IPS-NIHi7 (cell line): ENCODE results near the gene DSCAML1.

ENCODE experiments used
- DNase-seq: peaks from one replicate; pipeline ENCODE4 v3.0.0; 2012; ENCODE audit warnings: mixed read lengths; ENCODE audit errors: extremely low spot score

Gene DSCAML1

GRCh38 chr11:117614728-117615127 is 182.3 kb downstream of the DSCAML1 start:
- DNase-seq = no peak

DNA sequence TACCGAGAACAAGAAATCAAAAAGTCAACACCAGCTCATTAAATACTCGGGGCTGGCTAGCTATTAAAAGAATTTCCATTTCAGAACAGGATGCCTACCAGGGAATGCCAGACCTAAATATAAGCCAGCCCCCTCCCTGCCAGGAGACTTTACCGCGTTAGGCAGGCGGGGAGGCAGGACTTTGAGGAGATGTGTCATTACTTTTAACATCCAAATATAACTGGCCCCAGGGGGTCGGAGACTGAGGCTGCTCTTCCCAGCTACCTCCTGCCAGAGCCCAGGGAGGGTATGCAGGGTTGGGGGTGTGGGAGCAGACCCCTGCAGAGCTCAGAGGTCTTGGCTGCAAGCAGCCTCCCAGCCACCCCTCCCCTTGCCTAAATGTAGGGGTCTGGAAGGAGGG is 183.5 kb downstream of the DSCAML1 start:
- DNase-seq = peak; percentile 77

DNA sequence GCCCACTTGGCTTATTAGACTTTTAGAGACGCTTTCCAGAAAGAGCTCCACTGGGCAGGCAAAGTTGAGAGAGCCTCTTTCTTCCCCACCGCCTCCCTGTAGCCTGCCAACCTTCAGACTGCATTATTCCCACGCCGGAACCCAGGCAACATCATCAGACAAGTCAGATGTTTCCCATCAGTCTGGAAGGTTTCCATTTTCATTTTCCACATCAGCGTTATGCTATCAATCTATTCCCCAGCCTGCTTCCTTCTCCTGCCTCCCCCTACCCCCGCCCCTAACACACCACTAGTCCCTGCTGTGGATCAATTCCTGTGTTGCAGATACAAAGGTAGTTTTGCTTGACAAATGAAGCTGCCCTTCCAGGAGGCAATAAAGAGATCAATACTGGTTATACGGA is 184.8 kb downstream of the DSCAML1 start:
- DNase-seq = no peak

DNA sequence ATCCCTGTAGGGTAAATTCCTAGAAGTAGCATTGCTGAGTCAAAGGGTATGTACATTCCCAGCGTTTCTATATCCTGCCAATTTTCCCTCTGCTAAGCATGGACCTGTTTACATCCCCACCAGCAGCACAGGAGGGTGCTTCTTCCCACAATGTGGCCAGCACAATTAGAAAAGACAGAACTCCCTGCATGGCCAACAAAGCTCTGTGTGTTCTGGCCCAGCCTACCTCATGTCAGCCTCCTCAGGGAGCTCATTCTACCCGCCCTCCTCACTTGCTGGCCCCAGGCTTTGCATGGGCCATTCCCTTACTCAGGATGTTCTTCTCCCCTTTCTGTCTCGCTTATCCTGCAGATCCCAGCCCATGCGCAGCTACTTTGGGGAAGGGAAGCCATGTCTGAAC is 186.1 kb downstream of the DSCAML1 start:
- DNase-seq = no peak

DNA sequence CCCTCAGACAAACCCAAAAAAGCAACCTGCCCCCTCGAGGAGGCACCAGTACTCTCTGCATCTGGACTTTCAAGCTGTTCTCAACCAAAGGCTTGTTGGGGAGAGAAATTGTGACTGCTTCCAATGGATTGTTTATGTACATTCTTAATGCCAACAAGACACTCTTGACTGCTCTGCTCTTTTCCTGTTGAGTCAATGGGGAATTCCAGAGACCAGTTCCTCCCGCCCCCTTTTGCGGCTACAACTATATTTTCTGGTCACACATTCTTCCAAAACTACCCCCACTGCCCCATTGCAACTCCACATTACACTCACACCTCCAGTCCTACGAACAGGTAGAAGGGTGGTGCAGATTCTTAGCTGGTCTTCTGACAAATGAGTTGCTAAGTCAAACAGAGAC is 187.0 kb downstream of the DSCAML1 start:
- no peak for DNase-seq

GRCh38 chr11:117607449-117607848 is 189.6 kb downstream of the DSCAML1 start:
- DNase-seq = no peak

DNA sequence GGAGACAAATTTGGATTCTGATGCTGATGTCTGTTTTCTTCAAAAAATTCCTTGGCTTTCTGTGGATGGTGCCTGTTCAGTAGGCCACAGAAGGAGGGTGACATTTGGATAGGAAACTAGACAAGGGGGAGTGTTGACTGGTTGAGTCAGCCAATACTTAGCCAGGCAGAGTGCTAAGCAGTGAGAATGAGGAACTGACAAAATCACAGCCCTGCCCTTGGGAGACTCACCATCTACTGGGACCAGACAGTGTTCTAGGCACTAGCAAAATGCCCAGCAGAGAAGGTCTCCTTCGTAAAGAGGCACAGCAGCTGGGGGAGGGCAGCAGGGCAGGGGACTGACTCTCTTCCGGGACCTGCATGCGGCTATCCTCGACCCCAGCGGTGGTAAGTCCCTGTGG is 190.2 kb downstream of the DSCAML1 start:
- DNase-seq = no peak

DNA sequence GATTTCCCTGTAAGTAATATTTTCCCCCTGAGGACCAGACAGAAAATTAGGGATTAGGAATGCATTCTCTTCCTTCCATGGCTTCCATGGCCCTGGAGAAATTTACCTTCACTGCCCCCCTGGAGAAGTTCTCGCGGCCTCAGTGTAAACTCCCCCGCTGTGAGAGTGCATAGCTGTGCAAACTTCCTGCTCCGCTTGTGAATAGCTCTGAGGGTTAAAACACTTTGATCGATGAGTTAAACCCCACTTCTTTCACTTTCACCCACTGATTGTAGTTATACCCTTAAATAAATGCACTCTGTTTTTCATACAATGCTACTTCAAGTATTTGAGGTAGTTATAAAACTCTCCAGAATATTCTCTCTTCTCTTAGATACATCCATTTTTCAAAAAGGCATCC is 190.8 kb downstream of the DSCAML1 start:
- DNase-seq = no peak

DNA sequence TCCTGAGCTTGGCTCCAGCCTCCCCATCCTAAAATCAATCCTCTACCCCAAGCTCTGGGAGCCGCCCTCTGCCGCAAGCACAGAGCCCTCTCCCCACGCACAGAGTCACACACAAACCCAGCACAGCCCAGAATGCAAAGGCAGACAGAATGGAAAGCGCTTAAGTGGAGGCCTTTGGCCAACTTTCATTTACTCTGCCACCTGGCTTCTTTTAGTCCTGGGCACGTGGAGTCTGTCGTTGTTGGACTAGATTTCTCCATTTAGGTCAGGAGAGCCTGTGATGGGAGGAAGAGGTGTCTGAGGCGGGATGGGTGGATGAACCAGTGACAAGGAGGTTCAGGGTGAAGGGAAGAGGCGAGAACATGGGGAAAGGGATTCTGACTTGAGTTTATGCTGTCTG is 191.7 kb downstream of the DSCAML1 start:
- DNase-seq = no peak

DNA sequence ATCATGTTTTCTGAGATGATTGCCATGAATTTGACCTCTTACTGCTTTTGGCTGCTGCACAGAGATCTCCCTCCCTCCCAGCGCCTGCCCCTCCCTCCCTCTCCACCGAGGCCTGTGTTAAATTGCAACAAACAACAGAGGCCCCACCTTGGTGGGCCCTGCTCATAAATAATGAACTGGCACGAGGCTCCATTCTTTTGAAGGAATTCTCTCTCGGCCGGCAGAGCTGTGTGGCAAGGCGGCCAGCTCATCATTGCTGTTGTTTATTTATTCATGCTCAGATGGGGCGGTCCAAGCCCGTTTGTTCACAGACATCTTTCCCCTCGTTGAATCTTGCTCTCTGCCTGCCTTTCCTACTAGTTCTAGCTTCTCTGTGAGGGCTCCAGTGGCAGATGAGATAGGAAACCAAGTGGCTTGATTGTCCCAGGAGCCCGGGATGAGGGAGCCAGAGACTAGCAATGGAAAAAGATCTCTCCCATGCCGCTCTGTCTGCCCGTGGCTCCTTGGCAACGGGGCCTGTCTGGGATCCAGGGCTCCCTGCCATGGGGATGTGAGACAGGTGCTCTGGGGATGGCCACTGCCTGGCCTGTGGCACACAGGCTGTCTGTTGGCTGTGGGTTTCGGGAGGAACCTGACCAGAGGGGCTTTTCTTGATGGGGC is 192.6 kb downstream of the DSCAML1 start:
- DNase-seq = no peak

DNA sequence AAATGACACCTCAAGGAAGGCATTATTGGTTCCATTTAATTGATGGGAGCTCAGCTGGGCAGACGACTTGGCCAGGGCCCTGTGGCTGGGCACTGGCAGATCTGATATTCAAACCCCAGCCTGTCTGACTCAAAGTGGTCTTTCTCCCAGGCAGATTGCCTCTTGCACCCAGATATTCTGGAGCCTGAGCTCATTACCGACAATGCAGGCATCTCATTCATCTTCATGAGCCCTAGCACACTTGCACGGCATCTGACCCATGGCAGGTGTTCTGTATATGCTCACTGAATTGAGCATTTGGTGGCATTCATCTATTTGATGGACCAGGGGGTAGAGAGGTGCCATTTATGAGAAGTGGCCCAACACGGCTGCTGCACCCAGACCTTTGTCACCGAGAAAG is 193.1 kb downstream of the DSCAML1 start:
- no peak for DNase-seq

GRCh38 chr11:117601006-117601708 is 195.9 kb downstream of the DSCAML1 start:
- no peak for DNase-seq

DNA sequence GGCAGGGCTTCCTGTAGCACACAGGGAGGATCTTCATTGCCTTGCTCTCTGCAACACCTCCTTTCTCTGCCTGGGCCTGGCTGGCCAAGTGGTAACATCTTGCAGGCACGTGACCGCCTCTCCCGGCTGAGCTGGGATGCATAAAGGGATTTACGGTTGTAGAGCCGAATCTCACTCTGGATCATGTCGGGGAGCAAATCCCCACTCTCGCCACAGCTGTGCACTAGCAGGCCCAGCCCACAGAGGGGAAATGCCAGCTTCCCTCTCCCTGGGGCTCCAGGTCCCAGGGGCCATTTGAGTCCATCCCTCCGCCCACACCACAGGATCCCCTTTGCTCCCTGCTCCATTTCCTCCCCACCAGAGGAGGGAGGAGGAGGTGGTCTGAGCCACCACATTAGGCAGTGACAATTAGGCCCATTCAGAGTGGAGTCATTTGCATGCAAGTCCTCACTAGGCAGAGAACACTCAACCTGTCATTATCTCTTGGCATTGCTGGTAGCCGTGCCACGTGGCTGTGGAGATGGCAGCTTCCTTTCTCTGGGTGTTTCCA is 196.7 kb downstream of the DSCAML1 start:
- DNase-seq = no peak

- DNase-seq = peak; percentile 77
Measured at GRCh38 chr11:117597071-117597470, 199.9 kb downstream of the DSCAML1 start.

DNA sequence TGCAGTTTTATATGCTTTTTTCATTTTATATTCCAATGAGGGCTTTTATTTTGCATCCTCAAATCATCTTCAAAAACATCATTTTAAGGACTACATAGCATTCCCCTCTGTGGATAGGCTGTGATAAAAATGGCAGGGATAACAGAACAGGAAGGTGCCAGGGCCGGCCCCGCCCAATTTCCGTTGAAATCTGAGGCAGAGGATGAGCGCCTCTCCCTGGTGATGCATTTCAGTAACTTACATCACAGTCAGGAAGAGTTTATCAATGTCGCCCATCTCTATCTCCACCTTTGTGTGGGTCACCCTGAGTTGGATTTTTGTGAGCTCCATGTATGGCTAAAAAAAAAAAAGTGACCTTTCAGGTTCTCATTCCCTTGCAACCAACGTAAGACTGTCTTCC is 201.6 kb downstream of the DSCAML1 start:
- peak; percentile 64 for DNase-seq

- no peak for DNase-seq
Measured at GRCh38 chr11:117594721-117595120, 202.3 kb downstream of the DSCAML1 start.

DNA sequence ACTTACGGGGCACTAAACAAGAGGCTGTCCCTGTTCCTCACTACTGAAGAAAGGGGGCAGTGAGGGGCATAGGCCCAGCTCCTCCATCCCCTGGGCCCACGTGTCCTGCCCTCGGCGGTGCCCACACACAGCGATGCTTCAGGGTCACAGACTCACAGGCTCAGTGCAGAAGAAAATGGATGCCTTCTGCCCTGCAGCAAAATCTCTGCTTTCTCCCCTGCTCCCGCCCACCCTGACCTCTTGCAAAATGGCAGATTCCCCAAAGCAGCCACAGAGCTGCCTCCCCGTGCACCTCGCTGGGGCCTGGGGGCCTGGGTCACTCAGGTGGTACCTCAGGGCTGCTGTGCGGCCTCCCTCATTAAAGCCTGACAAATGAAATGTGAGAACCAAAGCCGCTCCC is 204.0 kb downstream of the DSCAML1 start:
- DNase-seq = no peak

- no peak for DNase-seq
Measured at GRCh38 chr11:117591316-117592039, 205.5 kb downstream of the DSCAML1 start.

DNA sequence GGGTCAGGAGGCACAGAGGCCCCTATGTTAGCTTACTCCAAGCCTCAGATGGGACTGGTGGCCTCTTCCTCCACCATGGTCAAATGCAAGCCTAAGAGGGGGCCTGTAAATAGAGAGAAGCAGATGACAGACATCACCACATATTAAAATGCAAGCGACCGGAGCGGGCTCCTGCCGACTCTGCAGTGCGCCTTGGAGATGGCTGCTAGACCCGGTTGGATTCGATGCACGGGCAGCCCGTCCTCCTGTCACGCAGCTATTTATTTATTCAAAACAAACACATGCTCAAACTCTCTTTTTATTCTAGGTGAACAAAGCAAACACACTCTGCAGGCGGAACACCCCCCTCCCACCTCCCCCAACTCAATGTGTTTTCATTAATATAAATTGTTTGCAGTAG is 208.0 kb downstream of the DSCAML1 start:
- DNase-seq = no peak

GRCh38 chr11:117588166-117588810 is 208.7 kb downstream of the DSCAML1 start:
- DNase-seq = no peak

DNA sequence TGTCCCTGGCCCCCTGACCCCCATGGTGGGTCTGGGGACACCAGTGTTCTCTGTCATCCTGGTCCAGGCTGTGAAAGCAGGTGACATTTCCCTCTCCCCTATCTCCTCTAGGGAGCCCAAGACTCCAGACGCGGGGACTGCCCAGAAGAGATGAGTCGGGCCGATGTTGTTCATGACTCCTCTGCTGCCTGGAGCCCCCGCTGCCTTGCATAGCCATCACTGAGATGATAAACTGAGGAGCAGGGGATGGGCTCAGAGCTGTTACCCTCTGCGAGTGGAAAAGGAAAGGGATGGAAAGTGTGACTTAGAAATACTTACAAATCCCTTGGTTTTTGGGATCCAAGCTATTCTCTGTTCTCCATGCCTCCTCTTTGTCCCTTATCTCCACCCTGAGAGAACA is 209.6 kb downstream of the DSCAML1 start:
- no peak for DNase-seq

DNA sequence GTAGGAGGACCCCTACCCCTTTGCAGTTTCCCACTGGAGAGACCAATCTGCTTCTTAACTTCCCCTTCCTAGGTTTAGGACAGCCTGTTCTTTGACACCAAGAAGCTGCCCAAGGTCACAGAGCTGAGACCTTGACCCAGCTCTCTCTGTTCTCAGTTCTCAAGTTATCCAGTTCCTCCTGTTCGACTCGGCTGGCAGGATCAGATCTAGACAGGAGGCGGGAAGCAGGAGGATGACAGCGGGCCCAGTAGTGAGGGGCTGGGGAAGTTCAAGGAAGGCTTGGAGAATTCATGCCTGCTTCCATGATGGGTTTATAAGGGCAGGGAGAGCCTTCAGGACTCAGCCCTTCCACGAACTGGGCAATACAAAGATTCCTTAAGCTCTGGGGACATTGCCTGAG is 210.6 kb downstream of the DSCAML1 start:
- no peak for DNase-seq
